Measurements from ENCODE around the gene ABHD4. TPM values are rescaled to one million over a fixed set of nuclear protein-coding genes. Genes with fewer than 3 reads are reported as not detected.

The ABHD4 gene
- total and polyA plus RNA-seq, 2 experiments from 2014 or later = 39.1 to 40.0 TPM

DNA sequence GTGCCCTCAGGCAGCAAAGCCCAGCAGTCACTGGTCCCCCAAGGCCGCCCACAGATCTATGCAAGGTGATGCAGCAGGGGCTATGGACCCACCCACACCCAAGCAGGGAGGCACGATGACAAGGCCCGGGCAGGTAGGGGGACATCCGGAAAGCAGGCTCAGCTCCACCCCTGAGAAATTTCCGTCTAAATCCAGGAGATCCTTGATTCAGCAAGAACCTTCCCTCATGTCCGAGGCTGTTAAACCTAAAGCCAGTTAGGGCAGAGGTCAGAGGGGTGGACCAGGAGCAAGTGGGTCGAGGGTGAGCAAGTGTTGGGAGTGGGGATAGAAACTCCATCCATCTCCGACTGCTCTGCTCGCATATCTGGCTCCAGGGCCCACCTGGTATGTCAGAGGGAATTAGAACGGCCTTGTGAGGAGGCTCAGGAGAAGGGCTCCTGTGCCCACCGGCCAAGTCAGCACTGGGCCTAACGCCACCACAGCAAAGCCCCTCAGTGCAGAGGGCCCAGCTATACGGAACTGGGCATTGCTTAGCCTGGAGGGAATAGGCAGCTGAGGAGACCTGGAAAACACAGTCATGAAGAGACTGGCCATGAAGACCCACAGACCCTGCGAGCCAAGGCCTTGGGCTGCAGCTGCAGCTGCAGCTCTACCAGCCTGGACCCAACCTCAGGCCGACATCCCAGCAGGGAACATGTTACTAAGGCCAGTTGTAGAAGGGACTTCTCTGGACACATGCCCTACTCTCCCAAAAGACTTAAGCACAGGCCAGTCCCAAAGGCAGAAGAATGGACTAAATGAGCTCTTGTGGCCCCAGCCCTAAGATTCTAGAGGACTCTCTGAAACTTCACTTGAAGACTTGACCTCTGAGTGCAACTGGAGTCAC, 43.4 kb upstream of the ABHD4 start:
- Mint-ChIP-seq H3K4me1 (peaks cover 53% of the 10 kb centered on the region), H3K4me3 (no peak overlapping the region), H3K27ac (no peak overlapping the region), H3K9me3 (peaks cover 3% of the 10 kb centered on the region; the same call in 2 of the 3 replicates), H3K27me3 (ENCODE audit: insufficient read depth, low read depth, poor library complexity) (peaks cover 13% of the 10 kb centered on the region), H3K36me3 (ENCODE audit: low read depth) (peaks cover 2% of the 10 kb centered on the region; the same call in 2 of the 3 replicates)
- Histone ChIP-seq H4K20me1 (replicated peaks; ENCODE audit: insufficient read depth) (no peaks in the 10 kb centered on the region), H3K79me2 (replicated peaks; ENCODE audit: insufficient read depth) (no peaks in the 10 kb centered on the region), H3K4me3 (no peak overlapping the region), H3K36me3 (ENCODE audit: insufficient read depth) (no peaks in the 10 kb centered on the region), H3K27ac (ENCODE audit: low read depth) (no peak overlapping the region), H3K27me3 (ENCODE audit: insufficient read depth) (no peaks in the 10 kb centered on the region), H3K9me2 (ENCODE audit: insufficient read depth) (no peaks in the 10 kb centered on the region), H3F3A (replicated peaks; ENCODE audit: low read depth) (peaks cover 18% of the 10 kb centered on the region), H2AFZ (no peak overlapping the region), H3K4me1 (ENCODE audit: insufficient read depth) (peaks cover 41% of the 10 kb centered on the region), H3K4me2 (no peak overlapping the region)
- ATAC-seq (no peak), DNase-seq (ENCODE audit: low spot score) (no peak)
- no peak for TF ChIP-seq NANOG (IDR thresholded peaks at IDR 0.05; ENCODE audit: borderline replicate concordance)
- no peak for TF ChIP-seq STAT1 (IDR thresholded peaks at IDR 0.05; ENCODE audit: unreplicated experiment)
- TF ChIP-seq EZH2 (IDR thresholded peaks at IDR 0.05; ENCODE audit: low read depth, unreplicated experiment) = no peak
- TF ChIP-seq ZNF331 (CRISPR knock-in tag; IDR thresholded peaks at IDR 0.05; ENCODE audit: low read depth) = no peak

GRCh38 chr14:22555384-22556011, 42.6 kb upstream of the ABHD4 start:
- no peaks in the 10 kb centered on the region for H3K27me3 ChIP-seq (ENCODE audit: insufficient read depth)
- no peaks in the 10 kb centered on the region for H3K9me2 ChIP-seq (ENCODE audit: insufficient read depth)
- H3F3A ChIP-seq (replicated peaks; ENCODE audit: low read depth) = peaks cover 16% of the 10 kb centered on the region
- Mint-ChIP-seq H3K4me1 (peaks cover 46% of the 10 kb centered on the region), H3K9me3 (peaks cover 3% of the 10 kb centered on the region; the same call in 2 of the 3 replicates), H3K4me3 (no peak overlapping the region), H3K27me3 (ENCODE audit: insufficient read depth, low read depth, poor library complexity) (peaks cover 10% of the 10 kb centered on the region), H3K27ac (no peak overlapping the region), H3K36me3 (ENCODE audit: low read depth) (peaks cover 2% of the 10 kb centered on the region; the same call in 2 of the 3 replicates)
- H2AFZ ChIP-seq = no peak overlapping the region
- H3K4me1 ChIP-seq (ENCODE audit: insufficient read depth) = peaks cover 37% of the 10 kb centered on the region
- DNase-seq (ENCODE audit: low spot score) (no peak), ATAC-seq (no peak)
- no peaks in the 10 kb centered on the region for H3K79me2 ChIP-seq (replicated peaks; ENCODE audit: insufficient read depth)
- H3K27ac ChIP-seq (ENCODE audit: low read depth) = no peak overlapping the region
- no peak overlapping the region for H3K4me2 ChIP-seq
- no peaks in the 10 kb centered on the region for H4K20me1 ChIP-seq (replicated peaks; ENCODE audit: insufficient read depth)
- no peaks in the 10 kb centered on the region for H3K36me3 ChIP-seq (ENCODE audit: insufficient read depth)
- H3K4me3 ChIP-seq = no peak overlapping the region
- TF ChIP-seq REST (IDR thresholded peaks at IDR 0.05; ENCODE audit: unreplicated experiment) = no peak
- TF ChIP-seq, protein P1, sequence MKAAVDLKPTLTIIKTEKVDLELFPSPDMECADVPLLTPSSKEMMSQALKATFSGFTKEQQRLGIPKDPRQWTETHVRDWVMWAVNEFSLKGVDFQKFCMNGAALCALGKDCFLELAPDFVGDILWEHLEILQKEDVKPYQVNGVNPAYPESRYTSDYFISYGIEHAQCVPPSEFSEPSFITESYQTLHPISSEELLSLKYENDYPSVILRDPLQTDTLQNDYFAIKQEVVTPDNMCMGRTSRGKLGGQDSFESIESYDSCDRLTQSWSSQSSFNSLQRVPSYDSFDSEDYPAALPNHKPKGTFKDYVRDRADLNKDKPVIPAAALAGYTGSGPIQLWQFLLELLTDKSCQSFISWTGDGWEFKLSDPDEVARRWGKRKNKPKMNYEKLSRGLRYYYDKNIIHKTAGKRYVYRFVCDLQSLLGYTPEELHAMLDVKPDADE (IDR thresholded peaks at IDR 0.05) = no peak
- TF ChIP-seq JUNB (IDR thresholded peaks at IDR 0.05; ENCODE audit: unreplicated experiment) = no peak
- no peak for TF ChIP-seq CREB1 (CRISPR knock-in tag; IDR thresholded peaks at IDR 0.05; ENCODE audit: low read depth)
- no peak for TF ChIP-seq EZH2phosphoT487 (IDR thresholded peaks at IDR 0.05; ENCODE audit: unreplicated experiment)
- no peak for TF ChIP-seq POLR2AphosphoS5 (IDR thresholded peaks at IDR 0.05; ENCODE audit: low read depth)
- TF ChIP-seq, protein P2, sequence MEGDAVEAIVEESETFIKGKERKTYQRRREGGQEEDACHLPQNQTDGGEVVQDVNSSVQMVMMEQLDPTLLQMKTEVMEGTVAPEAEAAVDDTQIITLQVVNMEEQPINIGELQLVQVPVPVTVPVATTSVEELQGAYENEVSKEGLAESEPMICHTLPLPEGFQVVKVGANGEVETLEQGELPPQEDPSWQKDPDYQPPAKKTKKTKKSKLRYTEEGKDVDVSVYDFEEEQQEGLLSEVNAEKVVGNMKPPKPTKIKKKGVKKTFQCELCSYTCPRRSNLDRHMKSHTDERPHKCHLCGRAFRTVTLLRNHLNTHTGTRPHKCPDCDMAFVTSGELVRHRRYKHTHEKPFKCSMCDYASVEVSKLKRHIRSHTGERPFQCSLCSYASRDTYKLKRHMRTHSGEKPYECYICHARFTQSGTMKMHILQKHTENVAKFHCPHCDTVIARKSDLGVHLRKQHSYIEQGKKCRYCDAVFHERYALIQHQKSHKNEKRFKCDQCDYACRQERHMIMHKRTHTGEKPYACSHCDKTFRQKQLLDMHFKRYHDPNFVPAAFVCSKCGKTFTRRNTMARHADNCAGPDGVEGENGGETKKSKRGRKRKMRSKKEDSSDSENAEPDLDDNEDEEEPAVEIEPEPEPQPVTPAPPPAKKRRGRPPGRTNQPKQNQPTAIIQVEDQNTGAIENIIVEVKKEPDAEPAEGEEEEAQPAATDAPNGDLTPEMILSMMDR (conservative IDR thresholded peaks at IDR 0.05; ENCODE audit: low read depth in 2 of 2) = no peak
- TF ChIP-seq NANOG (IDR thresholded peaks at IDR 0.05; ENCODE audit: borderline replicate concordance) = no peak
- TF ChIP-seq ZNF331 (CRISPR knock-in tag; IDR thresholded peaks at IDR 0.05; ENCODE audit: low read depth) = no peak
- no peak for TF ChIP-seq STAT1 (IDR thresholded peaks at IDR 0.05; ENCODE audit: unreplicated experiment)
- no peak for TF ChIP-seq EZH2 (IDR thresholded peaks at IDR 0.05; ENCODE audit: low read depth, unreplicated experiment)
- TF ChIP-seq ZNF114 (CRISPR knock-in tag; IDR thresholded peaks at IDR 0.05) = no peak
